ENCODE results near the gene PLTP. TPM values are rescaled to one million over a fixed set of nuclear protein-coding genes. Genes with fewer than 3 reads are reported as not detected.

Gene PLTP
- polyA plus RNA-seq, 1 experiment: 22.0 TPM

- POLR2A ChIA-PET: interaction anchor here (0.6 kb wide), 1 partner anchor 94 kb away, joined by 3 read pairs; no protein-coding TSS in a partner anchor
- CTCF ChIA-PET: interaction anchor here (0.6 to 0.9 kb wide), 3 partner anchors 11 to 322 kb away, joined by 3 read pairs; partner anchors contain the start of genes ACOT8 and ZSWIM3
- no peak for TF ChIP-seq CTCF (IDR thresholded peaks at IDR 0.05; ENCODE audit: insufficient read depth, low read depth, low read length)
- DNase-seq (ENCODE audit: low read depth): peak; percentile 53
- H3K36me3 ChIP-seq (ENCODE audit: control insufficient read depth, insufficient read depth, low read length): no peaks in the 10 kb centered on the region
- H3K27me3 ChIP-seq (ENCODE audit: control insufficient read depth, insufficient read depth, low read length): no peaks in the 10 kb centered on the region
- no peak overlapping the region for H3K4me3 ChIP-seq (ENCODE audit: low read depth, low read length)
These were observed 44.2 kb downstream of the PLTP start for GRCh38 chr20:45867819-45868176.

DNA sequence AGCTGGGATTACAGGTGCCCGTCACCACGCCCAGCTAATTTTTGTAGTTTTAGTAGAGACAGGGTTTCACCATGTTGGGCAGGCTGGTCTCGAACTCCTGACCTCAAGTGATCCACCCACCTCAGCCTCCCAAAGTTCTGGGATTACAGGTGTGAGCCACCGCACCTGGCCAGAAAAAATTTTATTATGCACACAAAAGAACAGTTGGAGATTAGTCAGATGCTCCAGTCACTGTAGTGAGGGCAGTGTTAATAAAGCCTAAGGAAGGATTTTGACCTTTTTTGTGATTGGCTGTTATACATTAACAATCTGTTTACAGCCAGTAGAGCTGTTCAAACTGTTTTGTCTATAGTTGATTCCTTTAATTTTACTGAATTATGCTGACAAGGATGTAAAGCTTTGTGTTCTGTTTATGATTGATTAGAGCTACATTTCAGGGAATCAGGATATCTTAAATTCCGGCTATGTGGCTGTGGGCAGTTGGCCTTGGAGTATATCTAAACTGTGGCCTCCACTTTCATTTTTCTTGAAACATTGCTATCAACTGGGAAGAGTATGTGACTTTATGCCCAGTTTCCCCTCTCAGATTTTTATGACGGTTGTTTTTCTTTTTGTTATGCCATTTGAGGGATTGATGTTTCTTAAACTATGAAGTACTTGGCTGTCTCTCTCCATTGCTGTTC is 44.7 kb downstream of the PLTP start:
- Histone ChIP-seq H3K36me3 (ENCODE audit: control insufficient read depth, insufficient read depth, low read length) (no peaks in the 10 kb centered on the region), H3K4me3 (ENCODE audit: low read depth, low read length) (no peak overlapping the region), H3K27me3 (ENCODE audit: control insufficient read depth, insufficient read depth, low read length) (no peaks in the 10 kb centered on the region)
- DNase-seq (ENCODE audit: low read depth): no peak
- ChIA-PET POLR2A (interaction anchor here (0.6 kb wide), 1 partner anchor 95 kb away, joined by 3 read pairs; no protein-coding TSS in a partner anchor), CTCF (interaction anchor here (0.6 to 0.9 kb wide), 2 partner anchors 10 to 146 kb away, joined by 3 read pairs; partner anchors contain the start of genes ACOT8 and ZSWIM3)
- no peak for TF ChIP-seq CTCF (IDR thresholded peaks at IDR 0.05; ENCODE audit: insufficient read depth, low read depth, low read length)

DNA sequence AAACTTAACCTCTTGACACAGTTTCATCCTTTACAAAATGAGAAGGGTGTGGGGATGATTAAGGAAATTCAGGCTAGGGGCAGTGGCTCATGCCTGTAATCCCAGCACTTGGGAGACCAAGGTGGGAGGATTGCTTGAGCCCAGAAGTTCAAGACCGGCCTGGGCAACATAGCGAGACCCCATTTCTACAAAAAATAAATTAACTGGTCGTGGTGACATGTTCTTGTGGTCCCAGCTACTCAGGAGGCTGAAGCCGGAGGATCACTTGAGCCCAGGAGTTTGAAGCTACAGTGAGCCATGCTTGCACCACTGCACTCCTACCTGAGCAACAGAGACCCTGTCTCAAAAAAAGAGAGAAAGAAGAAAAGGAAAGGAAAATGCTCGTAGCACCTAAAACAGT is 45.5 kb downstream of the PLTP start:
- no peak for TF ChIP-seq CTCF (IDR thresholded peaks at IDR 0.05; ENCODE audit: insufficient read depth, low read depth, low read length)
- H3K36me3 ChIP-seq (ENCODE audit: control insufficient read depth, insufficient read depth, low read length): no peaks in the 10 kb centered on the region
- H3K27me3 ChIP-seq (ENCODE audit: control insufficient read depth, insufficient read depth, low read length): no peaks in the 10 kb centered on the region
- no peak overlapping the region for H3K4me3 ChIP-seq (ENCODE audit: low read depth, low read length)
- ChIA-PET CTCF (interaction anchor here (0.6 kb wide), 1 partner anchor 29 kb away, joined by 3 read pairs; no protein-coding TSS in a partner anchor), POLR2A (no interaction called here)
- no peak for DNase-seq (ENCODE audit: low read depth)

GRCh38 chr20:45863543-45864470 is 48.1 kb downstream of the PLTP start:
- no peaks in the 10 kb centered on the region for H3K36me3 ChIP-seq (ENCODE audit: control insufficient read depth, insufficient read depth, low read length)
- POLR2A ChIA-PET: no interaction called here
- CTCF ChIA-PET: interaction anchor here (0.6 to 1.4 kb wide), 3 partner anchors 8 to 89 kb away, joined by 3 to 4 read pairs (median 3); no protein-coding TSS in a partner anchor
- H3K4me3 ChIP-seq (ENCODE audit: low read depth, low read length): no peak overlapping the region
- no peak for DNase-seq (ENCODE audit: low read depth)
- H3K27me3 ChIP-seq (ENCODE audit: control insufficient read depth, insufficient read depth, low read length): no peaks in the 10 kb centered on the region
- TF ChIP-seq CTCF (IDR thresholded peaks at IDR 0.05; ENCODE audit: insufficient read depth, low read depth, low read length): no peak

Measured in BJ (cell line).